ENCODE results near the gene THBS2.
A peak's percentile ranks its signal among the peaks of the same experiment; 100 is the strongest.

Gene THBS2

DNA sequence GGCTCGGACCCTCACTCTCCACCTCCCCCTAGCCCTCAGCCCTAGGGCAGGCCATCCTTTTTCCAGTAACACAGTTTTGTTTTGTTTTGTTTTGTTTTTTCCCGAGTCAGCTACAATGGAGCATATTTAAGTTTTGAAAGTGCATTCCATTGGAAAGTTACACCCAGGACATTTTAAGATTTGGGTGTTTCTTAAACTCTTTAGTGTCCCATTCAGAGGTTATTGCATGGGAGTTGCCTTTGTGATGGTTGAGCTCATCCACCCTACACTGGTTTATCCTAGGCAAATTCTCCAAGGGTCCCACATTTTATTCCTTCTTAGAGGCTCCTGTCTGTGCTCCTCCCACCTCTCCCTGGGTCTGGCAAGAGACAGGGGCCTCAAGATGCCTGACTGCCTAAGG is 58.9 kb downstream of the THBS2 start:
- no peak for DNase-seq (ENCODE audit: low read depth)
- TF ChIP-seq CTCF (conservative IDR thresholded peaks at IDR 0.05; ENCODE audit: low read length), result no peak
- no peak overlapping the region for H3K4me3 ChIP-seq (ENCODE audit: low read length)

DNA sequence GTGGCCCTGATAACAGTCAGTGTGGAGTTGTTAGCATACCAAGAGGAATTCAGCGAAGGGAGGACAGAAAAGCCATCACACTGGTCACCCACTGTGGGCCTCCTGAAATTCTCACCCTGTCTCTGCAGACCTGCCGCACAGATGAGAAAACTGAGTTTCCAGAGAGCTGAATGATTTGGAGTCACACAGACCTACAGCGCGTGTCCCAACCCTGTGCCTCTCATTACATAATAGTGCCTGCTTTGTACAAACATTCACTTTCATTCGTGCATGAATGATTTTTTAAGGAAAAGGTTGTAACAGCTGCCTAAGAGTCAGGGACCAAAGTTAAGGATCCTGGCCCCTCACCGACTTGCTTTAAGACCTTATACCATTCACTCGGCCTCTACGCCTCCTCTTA is 62.7 kb downstream of the THBS2 start:
- H3K4me3 ChIP-seq (ENCODE audit: low read length), result no peak overlapping the region
- no peak for TF ChIP-seq CTCF (conservative IDR thresholded peaks at IDR 0.05; ENCODE audit: low read length)
- DNase-seq (ENCODE audit: low read depth), result no peak

DNA sequence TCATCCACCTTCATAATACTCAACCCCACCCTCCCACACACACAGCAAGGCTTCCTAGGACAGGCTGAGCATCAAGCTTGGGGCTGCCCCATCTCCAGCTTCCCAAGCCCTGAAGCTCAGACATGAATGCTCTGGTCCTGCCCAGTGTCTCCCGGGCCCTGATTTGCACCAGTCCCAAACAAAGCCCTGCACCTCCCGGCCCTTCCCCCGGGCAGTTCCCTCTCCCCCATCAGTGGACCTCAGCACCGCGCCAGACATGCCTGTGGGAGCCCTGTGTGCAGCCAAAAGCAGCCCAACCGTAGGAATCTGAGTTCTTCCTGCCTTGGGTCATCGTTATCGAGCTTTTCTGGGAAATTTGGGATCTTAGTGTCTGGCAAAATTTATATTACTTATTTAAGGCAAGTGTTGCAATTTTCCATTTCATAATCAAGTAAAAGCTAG is 63.5 kb downstream of the THBS2 start:
- TF ChIP-seq CTCF (conservative IDR thresholded peaks at IDR 0.05; ENCODE audit: low read length), result no peak
- DNase-seq (ENCODE audit: low read depth), result peak; percentile 99
- no peak overlapping the region for H3K4me3 ChIP-seq (ENCODE audit: low read length)

DNA sequence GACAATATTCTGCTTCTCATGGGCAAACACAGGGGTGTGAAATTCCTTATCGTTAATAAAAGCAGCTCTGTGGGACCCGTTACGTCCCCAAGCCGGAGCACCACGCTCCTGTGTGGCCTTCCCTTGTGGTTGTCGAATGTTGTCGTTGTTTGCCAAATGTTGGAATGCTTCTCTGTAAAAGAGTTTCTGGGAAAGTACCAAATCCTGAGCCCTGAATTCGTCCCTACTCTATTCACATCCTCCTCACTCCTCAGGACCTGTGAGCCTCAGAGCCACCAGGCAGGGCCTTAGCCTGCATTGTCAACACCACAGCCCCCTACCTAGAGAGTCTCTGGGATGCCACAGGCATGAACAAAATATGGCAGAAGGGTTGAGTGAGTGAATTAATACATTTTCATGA is 64.0 kb downstream of the THBS2 start:
- no peak for TF ChIP-seq CTCF (conservative IDR thresholded peaks at IDR 0.05; ENCODE audit: low read length)
- no peak overlapping the region for H3K4me3 ChIP-seq (ENCODE audit: low read length)
- DNase-seq (ENCODE audit: low read depth), result peak; percentile 57

DNA sequence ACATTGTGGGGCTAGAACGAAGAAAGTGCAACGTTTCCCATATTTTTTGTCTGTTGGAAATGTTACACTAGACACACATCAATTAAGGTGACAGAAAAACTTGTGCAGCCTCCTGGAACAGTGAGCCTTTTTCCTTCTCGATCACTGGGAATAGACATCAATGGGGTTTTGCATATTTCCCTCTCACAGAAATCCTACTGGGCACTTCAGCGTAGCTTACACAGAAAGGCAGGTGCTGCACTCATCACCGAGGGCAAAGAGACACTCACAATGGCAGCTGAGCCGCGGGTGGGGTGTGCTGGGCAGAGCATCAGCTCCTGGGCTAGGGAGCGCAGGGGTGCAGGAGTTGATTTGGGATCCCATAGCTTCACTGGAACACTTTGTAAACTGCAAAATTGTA is 64.5 kb downstream of the THBS2 start:
- TF ChIP-seq CTCF (conservative IDR thresholded peaks at IDR 0.05; ENCODE audit: low read length), result no peak
- no peak for DNase-seq (ENCODE audit: low read depth)
- H3K4me3 ChIP-seq (ENCODE audit: low read length), result no peak overlapping the region

GRCh38 chr6:169188475-169188874 is 65.2 kb downstream of the THBS2 start:
- TF ChIP-seq CTCF (conservative IDR thresholded peaks at IDR 0.05; ENCODE audit: low read length), result no peak
- DNase-seq (ENCODE audit: low read depth), result peak; percentile 87

DNA sequence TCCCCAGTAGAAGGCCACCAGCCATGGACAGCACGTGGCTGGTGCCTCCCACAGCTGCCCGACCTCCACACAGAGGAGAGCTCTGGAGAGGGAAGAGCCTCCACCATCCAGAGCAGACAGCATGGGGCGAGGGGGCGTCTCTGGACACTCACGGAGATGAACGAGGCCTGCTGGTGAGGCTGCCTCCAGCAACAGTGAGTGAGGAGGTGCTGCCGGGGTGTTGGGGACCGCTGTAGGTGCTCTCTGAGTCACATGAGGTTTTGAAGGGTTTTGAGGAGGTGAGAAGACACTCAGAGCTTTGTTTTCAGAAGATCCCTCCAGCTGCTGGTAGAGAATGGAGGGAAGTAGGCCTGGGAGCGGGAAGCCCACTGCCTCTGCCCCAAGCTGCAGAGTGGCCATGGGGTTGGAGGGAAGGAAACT is 65.6 kb downstream of the THBS2 start:
- no peak for TF ChIP-seq CTCF (conservative IDR thresholded peaks at IDR 0.05; ENCODE audit: low read length)
- H3K4me3 ChIP-seq (ENCODE audit: low read length), result no peak overlapping the region
- DNase-seq (ENCODE audit: low read depth), result no peak

More at GRCh38 chr6:169188475-169188874, 65.2 kb downstream of the THBS2 start:
- no peak overlapping the region for H3K4me3 ChIP-seq (ENCODE audit: low read length)
